WTC11 (cell line): ENCODE results near the gene CACNA1D.

Source experiments
- EMX1 ChIP-seq: fragments of 250-450 bp; sonication (Bioruptor Pico); IDR thresholded peaks from 2 replicates; pipeline ENCODE4 v1.8.0; 2021; ENCODE audit warnings: mild to moderate bottlenecking
- ESRRA ChIP-seq: sonication (generic); formaldehyde crosslinking; IDR thresholded peaks from 2 replicates; pipeline ENCODE4 v1.8.1; 2022; ENCODE audit warnings: mild to moderate bottlenecking, missing genetic modification reagents, borderline replicate concordance
- JUN ChIP-seq: sonication (generic); formaldehyde crosslinking; IDR thresholded peaks from 2 replicates; pipeline ENCODE4 v1.8.0; 2023; ENCODE audit warnings: mild to moderate bottlenecking, missing genetic modification reagents
- MAX ChIP-seq: sonication (generic); formaldehyde crosslinking; IDR thresholded peaks from 2 replicates; pipeline ENCODE4 v1.8.0; 2022; ENCODE audit warnings: mild to moderate bottlenecking, missing genetic modification reagents
- MYBL2 ChIP-seq: sonication (generic); formaldehyde crosslinking; IDR thresholded peaks from 2 replicates; pipeline ENCODE4 v1.8.1; 2023; ENCODE audit warnings: mild to moderate bottlenecking, moderate library complexity, missing genetic modification reagents
- NFE2L1 ChIP-seq: sonication (generic); formaldehyde crosslinking; IDR thresholded peaks from 2 replicates; pipeline ENCODE4 v1.8.1; 2023; ENCODE audit warnings: missing genetic modification reagents
- NFYB ChIP-seq: sonication (generic); formaldehyde crosslinking; conservative IDR thresholded peaks from 2 replicates; pipeline ENCODE4 v1.8.0; 2022; ENCODE audit warnings: low read depth, missing genetic modification reagents
- SP1 ChIP-seq: sonication (generic); formaldehyde crosslinking; conservative IDR thresholded peaks from 2 replicates; pipeline ENCODE4 v1.8.1; 2022; ENCODE audit warnings: missing genetic modification reagents
- ZBTB21 ChIP-seq: sonication (generic); formaldehyde crosslinking; IDR thresholded peaks from 2 replicates; pipeline ENCODE4 v1.8.1; 2023; ENCODE audit warnings: mild to moderate bottlenecking, missing genetic modification reagents, borderline replicate concordance
- ZNF317 ChIP-seq: sonication (generic); formaldehyde crosslinking; IDR thresholded peaks from 2 replicates; pipeline ENCODE4 v1.8.1; 2023; ENCODE audit warnings: low read depth, mild to moderate bottlenecking, moderate library complexity, missing genetic modification reagents, borderline replicate concordance
- ZNF416 ChIP-seq: fragments of 250-450 bp; sonication (Bioruptor Pico); IDR thresholded peaks from 2 replicates; pipeline ENCODE4 v1.9.0; 2021; ENCODE audit warnings: mild to moderate bottlenecking, inconsistent platforms
- TF ChIP-seq, protein P1 (sequence below): sonication (generic); formaldehyde crosslinking; IDR thresholded peaks from 2 replicates; pipeline ENCODE4 v1.8.1; 2023; ENCODE audit warnings: mild to moderate bottlenecking, moderate library complexity, missing genetic modification reagents
- TF ChIP-seq, protein P2 (sequence below): fragments of 200-600 bp; IDR thresholded peaks from 2 replicates; pipeline ENCODE4 v1.8.0; 2022; ENCODE audit warnings: antibody characterized with exemption
- TF ChIP-seq, protein P3 (sequence below): sonication (generic); formaldehyde crosslinking; IDR thresholded peaks from 2 replicates; pipeline ENCODE4 v1.8.1; 2023; ENCODE audit warnings: mild to moderate bottlenecking, missing genetic modification reagents, moderate library complexity

DNA sequence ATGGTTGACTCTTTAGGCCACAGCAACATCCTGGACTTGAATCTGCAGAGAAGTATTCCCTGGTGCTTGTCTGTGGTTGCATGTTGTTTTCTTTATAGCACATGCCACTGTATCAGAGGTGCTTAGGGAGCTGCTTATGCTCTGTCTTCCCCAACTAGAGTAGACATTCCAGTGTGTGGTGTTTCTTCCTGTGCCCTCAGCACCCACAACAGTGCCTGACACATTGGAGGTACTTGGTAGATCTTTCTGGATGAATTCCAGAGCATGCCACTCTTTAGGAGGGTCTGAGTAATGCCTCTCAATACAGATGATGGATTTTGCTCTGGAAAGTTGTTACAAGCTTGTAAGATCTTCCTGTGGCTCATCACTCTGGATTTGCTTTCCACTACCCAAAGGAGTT lies 234.2 kb downstream of the CACNA1D start:
- TF ChIP-seq, protein P1, sequence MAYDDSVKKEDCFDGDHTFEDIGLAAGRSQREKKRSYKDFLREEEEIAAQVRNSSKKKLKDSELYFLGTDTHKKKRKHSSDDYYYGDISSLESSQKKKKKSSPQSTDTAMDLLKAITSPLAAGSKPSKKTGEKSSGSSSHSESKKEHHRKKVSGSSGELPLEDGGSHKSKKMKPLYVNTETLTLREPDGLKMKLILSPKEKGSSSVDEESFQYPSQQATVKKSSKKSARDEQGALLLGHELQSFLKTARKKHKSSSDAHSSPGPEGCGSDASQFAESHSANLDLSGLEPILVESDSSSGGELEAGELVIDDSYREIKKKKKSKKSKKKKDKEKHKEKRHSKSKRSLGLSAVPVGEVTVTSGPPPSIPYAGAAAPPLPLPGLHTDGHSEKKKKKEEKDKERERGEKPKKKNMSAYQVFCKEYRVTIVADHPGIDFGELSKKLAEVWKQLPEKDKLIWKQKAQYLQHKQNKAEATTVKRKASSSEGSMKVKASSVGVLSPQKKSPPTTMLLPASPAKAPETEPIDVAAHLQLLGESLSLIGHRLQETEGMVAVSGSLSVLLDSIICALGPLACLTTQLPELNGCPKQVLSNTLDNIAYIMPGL (CRISPR knock-in tag), result no peak
- no peak for TF ChIP-seq JUN (CRISPR knock-in tag)
- TF ChIP-seq, protein P2, sequence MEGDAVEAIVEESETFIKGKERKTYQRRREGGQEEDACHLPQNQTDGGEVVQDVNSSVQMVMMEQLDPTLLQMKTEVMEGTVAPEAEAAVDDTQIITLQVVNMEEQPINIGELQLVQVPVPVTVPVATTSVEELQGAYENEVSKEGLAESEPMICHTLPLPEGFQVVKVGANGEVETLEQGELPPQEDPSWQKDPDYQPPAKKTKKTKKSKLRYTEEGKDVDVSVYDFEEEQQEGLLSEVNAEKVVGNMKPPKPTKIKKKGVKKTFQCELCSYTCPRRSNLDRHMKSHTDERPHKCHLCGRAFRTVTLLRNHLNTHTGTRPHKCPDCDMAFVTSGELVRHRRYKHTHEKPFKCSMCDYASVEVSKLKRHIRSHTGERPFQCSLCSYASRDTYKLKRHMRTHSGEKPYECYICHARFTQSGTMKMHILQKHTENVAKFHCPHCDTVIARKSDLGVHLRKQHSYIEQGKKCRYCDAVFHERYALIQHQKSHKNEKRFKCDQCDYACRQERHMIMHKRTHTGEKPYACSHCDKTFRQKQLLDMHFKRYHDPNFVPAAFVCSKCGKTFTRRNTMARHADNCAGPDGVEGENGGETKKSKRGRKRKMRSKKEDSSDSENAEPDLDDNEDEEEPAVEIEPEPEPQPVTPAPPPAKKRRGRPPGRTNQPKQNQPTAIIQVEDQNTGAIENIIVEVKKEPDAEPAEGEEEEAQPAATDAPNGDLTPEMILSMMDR, result no peak
- TF ChIP-seq MAX (CRISPR knock-in tag), result no peak
- no peak for TF ChIP-seq ESRRA (CRISPR knock-in tag)
- no peak for TF ChIP-seq ZBTB21 (CRISPR knock-in tag)
- no peak for TF ChIP-seq ZNF317 (CRISPR knock-in tag)
- no peak for TF ChIP-seq ZNF416 (CRISPR knock-in tag)
- TF ChIP-seq NFYB, result no peak
- TF ChIP-seq, protein P3, sequence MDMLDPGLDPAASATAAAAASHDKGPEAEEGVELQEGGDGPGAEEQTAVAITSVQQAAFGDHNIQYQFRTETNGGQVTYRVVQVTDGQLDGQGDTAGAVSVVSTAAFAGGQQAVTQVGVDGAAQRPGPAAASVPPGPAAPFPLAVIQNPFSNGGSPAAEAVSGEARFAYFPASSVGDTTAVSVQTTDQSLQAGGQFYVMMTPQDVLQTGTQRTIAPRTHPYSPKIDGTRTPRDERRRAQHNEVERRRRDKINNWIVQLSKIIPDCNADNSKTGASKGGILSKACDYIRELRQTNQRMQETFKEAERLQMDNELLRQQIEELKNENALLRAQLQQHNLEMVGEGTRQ (CRISPR knock-in tag), result no peak
- no peak for TF ChIP-seq NFE2L1 (CRISPR knock-in tag)
- no peak for TF ChIP-seq EMX1 (CRISPR knock-in tag)
- no peak for TF ChIP-seq MYBL2 (CRISPR knock-in tag)
- TF ChIP-seq SP1 (CRISPR knock-in tag), result no peak
